CD4-positive, alpha-beta T cell treated with Interleukin-6 for 4 hours (primary cell): ENCODE data around the gene POLD2.
"Not testable (repeated sequence)": the region's sequence is repeated elsewhere in the genome, so short reads cannot be mapped to it uniquely, and the experiment has no call there.

Source experiments
- DNase-seq: peaks from one replicate; pipeline ENCODE4 v3.0.0-alpha.2; 2020; ENCODE audit warnings: mixed read lengths

Gene POLD2

DNA sequence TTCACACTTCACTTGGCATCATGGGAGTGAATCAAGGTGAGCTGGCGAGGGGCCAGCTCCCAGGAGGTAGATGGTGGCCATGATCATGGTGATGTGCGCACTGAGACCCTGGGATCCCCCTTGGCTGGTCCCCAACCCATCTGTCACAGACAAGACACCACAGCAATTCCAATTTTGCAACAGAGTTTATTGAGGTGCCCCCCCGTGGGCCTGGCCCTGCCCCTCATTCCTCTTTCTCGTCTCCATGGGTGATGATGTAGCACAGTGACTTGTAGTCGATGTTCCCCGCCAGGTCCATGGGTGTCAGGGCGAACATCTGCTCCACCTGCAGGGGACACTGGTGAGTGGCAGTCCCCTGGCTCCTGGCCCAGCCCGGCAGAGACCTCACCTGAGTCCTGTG, 15.3 kb upstream of the POLD2 start:
- no peak for DNase-seq

DNA sequence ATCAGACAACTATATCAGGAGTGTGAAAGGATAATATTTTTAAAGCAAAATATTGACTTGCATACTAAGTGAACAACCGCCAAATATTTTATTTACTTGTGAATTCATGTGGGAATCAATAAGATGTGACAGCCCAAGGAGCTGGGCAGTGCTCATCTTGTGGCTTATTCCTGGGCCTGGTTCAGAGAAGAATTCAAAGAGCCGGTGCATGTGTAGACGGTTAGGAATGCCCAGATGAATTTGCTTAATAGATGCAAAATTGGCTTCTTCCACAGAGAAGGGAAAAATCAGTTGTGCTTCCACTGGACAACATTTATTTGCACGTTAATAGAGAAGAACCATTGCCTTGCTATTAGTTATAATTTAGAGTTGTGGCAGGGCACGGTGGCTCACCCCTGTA, 13.4 kb upstream of the POLD2 start:
- no peak for DNase-seq

DNA sequence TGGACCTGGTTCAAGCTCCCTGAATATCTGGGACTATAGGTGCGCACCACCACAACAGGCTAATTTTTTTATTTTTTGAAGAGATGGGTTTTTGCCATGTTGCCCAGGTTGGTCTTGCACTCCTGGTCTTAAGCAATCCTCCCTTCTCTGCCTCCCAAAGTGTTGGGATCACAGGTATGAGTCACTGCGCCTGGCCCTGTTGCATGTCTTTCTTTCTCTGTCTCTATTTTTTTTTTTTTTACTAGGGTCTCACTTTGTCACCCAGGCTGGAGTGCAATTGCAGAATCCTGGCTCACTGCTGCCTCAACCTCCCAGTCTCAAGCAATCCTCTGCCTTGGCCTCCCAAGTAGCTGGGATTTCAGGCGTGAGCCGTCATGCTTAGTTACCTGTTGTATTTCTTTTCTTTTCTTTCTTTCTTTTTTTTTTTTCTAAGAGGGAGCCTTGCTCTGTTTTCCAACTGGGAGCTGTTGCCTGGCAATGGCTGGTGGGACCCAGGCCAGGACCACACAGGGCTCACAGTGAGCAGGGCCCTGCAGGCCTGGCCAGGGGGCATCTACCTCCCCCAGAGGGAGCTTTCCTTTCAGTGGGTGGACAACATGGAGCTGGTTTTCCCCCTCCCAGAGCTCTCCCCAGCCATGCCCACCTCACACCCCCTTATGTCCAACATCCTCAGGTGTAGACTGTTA, 11.7 kb upstream of the POLD2 start:
- no peak for DNase-seq

DNA sequence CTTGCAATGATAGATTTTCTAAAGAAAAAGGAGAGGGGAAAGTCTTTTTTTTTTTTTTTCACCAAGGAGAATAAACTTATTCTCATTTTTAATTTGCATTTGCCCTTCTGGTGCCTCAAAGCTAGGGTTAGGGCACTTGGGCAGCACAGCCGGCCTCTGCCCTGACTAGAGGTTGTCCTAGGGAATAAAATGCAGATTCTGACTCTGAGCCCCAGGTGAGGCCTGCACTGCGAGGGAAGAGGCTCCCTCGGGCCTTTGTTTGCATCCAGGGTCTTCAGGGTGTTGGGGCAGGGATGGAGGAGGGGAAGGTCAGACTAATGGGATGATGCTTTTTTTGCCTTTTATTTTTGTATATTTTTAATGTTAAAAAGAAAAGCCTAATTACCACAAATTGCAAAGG, 9.9 kb upstream of the POLD2 start:
- no peak for DNase-seq

DNA sequence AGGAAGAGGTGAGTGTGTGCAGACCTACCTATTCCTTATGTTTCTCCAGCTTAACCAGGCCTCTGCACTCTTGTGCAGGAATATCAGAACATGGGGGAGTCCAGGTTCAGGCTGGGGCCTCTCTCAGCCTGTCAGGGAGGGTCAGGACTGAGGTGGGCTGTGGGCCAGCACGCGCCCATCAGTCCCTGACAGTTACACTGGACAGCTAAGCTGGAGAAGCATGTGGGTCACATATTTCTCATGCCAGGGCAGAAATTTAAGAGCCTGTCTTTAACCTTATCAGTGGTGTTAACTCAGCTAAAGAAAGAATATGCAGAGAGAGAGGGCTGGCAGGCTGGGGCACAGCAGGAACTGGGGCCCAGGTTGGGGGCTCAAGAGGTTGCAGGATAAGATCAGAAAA, 8.7 kb upstream of the POLD2 start:
- DNase-seq: no peak

DNA sequence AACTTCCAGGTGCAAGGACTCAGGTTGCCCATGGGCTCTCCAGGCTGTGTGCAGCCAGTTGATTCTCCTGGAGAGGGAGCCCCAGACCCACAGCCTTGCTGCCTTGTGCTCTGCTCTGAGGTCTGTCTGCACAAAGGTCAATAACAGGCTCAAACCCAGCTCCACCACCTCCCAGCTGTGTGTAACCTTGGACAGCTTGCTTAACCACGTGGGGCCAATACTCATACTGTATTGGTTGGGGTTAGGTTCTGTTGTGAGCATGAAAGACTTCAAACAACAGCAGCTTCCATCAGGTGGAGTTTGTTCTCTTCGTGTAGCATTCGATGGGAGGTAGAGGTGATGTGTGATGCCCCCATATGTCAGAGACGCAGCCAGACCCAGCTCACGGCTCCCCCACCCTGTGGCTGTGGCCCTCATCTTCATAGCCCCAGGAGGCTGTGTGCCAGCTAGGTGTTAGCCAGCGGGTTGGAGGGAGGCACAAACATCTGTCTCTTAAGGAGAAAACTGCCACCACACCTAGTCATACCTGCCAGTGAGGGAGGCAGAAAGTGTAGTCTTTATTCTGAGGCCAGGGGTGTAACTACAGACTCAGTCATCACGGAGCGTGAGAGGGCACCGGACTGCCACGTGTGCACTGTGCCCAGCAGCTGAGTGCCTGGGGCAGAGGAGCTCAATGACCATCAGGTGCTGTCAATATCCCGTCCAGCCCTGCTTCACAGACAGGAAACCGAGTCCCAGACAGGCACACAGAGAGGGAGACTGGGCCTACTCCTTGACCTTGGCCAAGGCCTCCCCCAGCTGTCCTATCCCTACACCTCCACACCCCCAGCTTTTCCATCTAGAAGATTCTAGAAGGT, 8.1 kb upstream of the POLD2 start:
- no peak for DNase-seq

DNA sequence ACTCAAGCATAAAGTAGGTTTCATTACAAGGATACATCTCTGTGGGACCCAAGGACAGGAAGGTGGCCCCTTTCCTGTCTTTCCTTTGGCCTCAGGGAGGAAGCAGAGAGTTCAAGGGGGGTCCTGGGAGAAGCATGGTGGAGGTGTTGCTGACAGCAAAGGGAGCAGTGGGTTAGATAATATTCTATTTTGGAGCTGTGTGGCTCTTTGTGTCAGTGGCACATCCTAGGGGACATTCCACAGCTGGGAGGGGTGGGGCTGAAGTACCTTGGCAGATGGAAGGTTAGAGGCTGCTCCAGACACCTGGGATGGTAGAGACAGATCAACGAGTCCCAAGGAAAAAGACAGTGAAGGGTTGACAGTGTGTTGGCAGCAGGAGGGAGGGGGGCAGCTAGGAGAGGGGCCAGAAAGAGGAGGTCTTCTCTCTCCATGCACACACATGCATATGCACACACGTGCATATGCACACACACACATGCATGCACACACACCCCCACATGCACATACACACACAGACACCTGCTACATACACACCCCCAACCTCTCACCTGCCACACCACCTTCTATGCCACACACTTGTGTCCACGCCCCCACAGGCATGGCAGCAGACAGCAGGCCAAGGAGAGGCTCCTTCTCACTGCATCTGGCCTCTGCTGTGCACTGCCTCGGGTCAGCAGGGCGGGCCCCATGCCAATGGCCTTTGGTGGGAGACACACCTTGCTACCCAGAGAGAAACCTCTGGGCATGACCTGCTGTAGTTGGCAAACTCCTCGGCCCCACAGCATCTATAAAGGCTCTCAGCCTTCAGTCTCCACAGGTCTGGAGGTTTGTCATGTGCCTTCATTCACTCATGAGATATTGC, 5.6 kb upstream of the POLD2 start:
- no peak for DNase-seq

DNA sequence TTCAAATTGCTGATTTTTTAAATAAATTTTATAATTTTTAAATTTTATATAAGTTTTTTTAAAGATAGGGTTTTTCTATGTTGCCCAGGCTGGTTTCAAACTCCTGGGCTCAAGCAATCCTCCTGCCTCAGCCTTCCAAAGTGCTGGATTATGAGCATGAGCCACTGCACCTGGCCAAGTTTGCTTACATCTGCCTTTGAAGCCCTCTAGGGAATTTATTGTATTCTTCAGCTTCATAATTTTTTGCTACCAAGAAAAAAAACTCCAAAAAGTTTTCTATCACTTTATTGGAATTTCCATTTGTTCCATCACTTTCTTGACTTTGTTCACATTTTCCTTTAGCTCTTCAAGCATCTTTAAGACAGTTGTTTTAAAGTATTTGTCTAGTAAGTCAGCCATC, 3.8 kb upstream of the POLD2 start:
- DNase-seq: no peak

DNA sequence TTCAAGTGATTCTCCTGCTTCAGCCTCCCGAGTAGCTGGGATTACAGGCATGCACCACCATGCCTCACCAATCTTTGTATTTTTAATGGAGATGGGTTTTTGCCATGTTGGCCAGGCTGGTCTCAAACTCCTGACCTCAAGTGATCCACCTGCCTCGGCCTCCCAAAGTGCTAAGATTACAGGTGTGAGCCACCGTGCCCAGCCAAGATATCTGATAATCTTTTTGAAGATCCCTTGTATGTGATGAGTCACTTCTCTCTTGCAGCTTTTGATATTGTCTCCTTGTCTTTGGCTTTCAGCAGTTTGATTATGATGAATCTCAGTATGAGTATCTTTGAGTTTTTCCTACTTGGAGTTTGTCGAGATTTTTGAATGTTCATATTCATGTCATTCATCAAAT, 3.2 kb upstream of the POLD2 start:
- DNase-seq: not testable (repeated sequence)

DNA sequence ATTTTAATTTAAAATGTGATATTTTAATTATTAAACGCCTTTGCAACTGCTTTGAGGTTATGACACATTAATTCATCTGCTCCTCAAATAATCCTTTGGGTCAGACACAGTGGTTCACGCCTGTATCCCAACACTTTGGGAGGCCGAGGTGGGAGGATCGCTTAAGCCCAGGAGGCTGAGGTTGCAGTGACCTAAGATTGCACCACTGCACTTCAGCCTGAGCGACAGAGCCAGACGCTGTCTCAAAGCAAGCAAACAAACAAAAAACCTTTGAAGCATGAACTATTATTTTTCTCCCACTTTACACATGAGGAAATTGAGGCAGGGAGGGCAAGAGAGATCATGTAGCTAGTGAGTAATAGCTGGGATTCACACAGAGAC, 1.5 kb upstream of the POLD2 start:
- DNase-seq: no peak

DNA sequence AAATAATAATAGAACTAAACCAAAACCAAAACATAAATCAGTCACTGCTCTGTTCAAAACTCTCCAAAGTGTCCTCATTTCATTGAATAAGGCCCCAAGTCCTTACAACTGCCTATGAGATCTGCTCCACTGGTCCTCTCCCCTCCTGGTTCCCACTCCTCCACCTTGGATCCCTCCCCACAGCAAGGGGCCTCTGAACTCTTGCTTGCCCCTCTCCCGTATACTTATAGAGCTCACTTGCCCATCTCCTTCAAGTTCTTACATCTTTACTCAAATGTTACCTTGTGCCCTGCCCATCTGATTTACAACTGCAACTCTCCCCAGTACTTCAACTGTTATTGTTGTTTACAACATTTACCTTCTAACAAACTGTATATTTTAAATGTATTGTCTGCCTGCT, 819 bp downstream of the POLD2 start:
- no peak for DNase-seq

DNA sequence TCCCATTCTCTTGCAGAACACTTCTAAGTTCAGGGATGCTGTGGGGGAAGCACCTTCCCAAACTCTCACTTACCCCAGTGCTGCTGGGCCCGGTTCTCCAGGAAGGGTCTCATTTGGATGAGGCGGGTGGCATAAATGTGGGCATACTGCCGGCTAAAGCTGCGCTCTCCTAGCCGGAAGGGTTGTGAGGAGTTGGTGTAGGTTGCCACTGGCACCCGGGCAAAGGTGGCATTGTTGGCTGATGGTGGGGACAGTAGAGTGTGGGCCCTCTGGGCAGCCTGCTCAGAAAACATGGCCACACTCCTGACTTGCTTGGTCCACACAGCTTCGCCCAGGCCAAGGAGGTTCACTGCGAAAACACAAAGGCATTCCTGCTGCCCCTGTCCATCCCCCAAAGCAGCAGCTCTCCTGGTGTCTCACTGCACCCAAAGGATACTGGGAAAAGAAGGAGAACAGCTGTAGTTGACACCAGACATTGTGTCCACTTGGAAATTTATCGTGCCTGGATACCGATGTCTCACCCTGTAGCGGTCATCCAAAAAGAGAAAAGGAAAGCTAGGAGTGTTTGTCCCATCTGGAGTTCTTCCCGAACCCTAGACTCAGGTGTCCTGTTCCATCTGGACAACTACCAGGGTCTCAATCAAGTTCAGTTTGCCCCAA, 1.5 kb downstream of the POLD2 start:
- no peak for DNase-seq

DNA sequence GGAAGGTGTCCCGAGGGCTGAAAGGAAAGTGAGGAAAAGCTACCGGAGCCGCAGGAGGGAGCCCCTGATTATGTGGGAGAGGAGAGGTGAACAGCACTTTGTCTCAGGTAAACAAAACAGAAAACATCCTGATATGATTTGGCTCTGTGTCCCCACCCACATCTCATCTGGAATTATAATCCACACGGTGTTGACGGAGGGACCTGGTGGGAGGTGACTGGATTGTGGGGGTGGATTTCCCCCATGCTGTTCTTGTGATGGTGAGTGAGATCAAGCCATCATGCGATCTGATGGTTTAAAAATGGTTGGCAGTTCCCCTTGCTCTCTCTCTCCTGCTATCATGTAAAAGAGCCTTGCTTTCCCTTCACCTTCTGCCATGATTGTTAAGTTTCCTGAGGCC, 3.0 kb downstream of the POLD2 start:
- no peak for DNase-seq

DNA sequence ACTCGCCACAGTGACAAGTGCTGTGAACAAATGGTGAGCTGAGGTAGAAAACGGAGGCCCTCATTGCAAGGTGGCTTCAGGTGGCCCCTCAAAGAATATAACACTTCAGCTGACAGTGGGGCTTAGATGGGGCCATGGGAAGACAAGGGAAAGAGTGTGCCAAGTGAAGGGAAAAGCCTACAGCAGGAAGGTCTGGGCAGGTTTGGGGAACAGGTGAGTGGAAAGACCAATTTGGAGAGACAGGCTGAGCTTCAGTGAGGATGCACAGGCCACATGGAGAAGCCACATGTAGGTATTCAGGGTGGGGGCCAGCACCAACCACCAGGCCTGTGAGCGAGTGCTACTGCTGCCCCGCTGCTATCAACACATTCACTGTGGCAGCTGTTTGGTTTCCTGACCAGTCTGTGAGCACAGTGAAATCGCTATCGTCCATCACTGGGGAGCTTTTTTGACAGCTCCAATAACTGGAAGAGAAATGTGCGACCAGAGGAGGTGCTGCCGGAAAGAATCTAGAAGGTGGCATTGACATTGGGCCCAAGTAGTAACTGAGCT, 3.4 kb downstream of the POLD2 start:
- DNase-seq: no peak

DNA sequence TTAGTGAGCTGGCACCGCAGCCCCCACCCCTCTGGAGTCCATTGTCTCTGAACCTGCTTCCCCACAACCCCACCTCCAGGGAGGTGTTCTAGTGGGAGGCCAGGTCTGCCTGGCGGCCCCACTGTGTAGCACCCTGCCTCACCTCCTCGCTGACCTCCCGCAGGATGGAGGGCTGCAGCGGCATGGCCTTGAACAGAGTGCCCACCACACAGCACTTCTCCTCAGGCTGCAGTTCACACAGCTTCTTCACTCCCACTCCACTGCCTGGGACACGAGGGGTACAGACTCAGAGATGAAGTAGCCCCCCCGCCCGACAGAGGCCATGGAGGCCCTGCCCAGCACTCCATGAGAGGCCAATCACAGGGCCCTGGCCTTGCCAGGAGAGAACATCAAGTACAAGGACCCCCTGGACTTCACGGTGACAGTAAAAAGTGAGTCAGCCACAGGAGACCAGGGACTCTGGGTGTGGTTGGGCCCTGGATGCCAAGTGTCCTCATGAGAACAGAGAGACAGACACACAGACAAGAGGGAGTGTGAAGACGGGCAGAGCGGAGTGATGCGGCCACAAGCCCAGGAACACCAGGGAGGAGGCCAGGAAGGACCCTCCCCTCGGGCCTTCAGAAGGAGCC, 5.4 kb downstream of the POLD2 start:
- DNase-seq: no peak

DNA sequence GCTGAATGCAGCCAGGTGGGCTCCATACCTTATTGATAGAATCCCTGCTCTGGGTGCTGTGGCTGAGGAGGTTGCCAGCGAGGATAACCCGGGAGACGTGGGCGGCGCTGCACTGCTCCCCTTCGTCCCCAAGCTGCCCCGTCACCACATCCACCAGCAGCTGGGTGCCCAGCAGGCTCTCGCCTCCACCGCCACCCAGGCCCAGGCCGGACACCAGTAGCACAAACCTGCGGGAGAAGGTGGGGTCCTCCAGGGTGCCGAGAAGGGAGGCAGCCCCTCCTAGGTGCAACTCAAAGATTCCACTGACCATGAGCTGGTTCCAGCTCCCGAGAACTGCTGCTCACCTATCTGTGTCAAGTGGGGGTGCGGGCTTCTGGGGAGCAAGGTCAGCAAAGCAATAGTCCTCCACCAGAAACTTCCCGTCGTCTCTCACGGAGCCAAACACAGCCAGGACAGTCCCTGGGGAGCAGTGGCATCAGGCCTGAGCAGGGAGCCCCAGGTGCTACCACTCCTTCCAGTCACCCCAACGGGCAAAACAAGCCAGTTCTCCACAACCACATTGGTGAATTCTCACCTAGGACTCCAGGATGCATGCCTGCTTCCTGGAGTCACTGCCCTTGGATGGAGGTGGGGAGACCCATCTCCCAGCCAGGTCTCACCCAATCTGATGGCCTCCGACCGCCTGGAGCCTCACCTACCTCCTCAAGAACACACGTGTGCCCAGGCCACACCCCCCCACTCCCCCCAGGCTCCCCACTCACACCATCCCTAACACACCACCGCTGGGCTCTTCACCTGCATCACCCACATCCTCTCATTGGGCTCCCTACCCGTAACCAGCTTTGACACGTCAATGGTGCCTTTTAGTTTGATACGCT, 6.3 kb downstream of the POLD2 start:
- DNase-seq: no peak

DNA sequence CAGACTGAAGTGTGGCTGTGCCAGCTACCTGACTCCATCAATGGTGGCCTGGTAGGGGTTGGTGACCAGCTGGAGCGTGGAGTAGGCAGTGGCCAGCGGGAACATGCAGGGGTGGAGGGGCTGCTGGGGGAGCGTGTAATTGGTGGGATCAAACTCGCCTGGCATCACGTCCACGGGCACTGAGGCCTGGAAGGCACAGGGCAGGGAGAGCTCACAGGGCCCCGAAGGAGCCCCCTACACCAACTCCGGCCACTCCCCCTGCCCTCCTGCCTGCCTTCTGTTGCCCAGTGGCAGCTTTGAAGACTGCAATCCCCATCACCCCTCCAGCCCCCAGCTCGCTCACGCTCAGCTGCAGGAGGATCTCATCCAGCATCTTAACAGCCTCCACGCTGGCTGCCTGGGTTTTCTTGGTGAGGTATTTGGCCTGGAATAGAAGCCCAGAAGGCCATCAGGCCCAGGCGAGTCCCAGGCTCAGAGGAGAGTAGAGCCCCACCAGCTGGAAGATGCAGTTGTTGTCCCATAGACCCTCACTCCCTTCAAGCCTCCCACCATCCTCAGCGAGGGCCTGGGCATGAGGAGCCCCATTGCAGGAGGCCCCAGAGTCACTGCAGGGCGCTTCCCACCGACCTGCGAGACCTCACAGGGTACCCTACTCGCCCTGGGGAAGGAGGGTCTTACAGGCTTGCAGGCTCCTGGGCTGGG, 7.1 kb downstream of the POLD2 start:
- no peak for DNase-seq

DNA sequence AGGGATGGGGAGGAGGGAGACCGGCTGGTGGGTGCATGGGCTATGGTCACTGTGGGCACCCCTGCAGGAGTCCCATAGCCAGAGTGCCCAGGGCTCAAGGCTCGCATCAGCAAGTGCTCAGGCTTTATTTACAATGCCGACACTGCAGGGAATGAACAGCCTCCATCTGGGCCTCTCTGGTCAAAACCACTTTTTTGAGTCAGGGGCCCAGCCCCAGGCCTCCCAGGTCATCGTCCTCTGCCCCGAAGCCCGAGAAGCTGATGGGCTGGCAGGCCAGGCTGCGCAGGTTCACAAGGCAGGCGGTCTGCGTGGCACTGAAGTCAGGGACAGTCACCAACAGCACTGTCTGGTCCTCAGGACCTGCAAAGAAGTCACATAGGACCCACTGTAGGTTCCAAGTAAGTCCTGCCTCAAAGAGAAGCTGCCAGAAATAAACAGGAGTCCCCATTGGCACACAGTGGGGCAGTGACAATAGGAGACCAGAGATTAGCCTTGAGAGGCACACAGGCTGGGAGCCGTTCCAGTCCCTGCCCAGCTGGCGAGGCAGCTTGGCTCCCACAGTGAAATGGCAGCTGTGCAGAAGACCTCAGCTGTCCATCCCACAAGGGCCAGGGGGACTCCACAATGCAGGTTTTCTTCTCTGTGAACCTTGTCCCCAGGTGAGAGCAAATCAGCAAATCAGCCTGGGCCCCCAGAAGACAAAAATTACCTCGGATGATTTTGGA, 8.6 kb downstream of the POLD2 start:
- no peak for DNase-seq

DNA sequence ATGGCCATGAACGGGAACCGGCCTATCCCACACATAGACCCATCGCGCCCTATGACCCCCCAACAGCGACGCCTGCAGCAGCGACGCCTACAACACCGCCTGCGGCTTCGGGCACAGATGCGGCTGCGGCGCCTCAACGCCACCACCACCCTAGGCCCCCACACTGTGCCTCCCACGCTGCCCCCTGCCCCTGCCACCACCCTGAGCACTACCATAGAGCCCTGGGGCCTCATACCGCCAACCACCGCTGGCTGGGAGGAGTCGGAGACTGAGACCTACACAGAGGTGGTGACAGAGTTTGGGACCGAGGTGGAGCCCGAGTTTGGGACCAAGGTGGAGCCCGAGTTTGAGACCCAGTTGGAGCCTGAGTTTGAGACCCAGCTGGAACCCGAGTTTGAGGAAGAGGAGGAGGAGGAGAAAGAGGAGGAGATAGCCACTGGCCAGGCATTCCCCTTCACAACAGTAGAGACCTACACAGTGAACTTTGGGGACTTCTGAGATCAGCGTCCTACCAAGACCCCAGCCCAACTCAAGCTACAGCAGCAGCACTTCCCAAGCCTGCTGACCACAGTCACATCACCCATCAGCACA, 9.5 kb downstream of the POLD2 start:
- DNase-seq: no peak
